Jurkat, Clone E6-1 (cell line): ENCODE measurements around the gene VPS11.
A peak's percentile ranks its signal among the peaks of the same experiment; 100 is the strongest.

ENCODE experiments used
- DNase-seq: peaks from one replicate; pipeline ENCODE4 v3.0.0-alpha.2; 2011; ENCODE audit warnings: low read depth, low spot score
- H3K4me3 ChIP-seq: 2 replicates; pipeline ENCODE4 v1.5.1; 2011; ENCODE audit warnings: mild to moderate bottlenecking, low read length, control low read depth, moderate library complexity

Gene VPS11

GRCh38 chr11:119114351-119114750 is 46.7 kb downstream of the VPS11 start:
- H3K4me3 ChIP-seq, result no peak overlapping the region
- no peak for DNase-seq

- peak; percentile 70 for DNase-seq
- H3K4me3 ChIP-seq, result peak overlapping the region; percentile 3; the same call in 1 of the 2 replicates
Observed at GRCh38 chr11:119115484-119116234, 48.0 kb downstream of the VPS11 start.

- H3K4me3 ChIP-seq, result no peak overlapping the region
- DNase-seq, result no peak
Observed at GRCh38 chr11:119116235-119116594, 48.6 kb downstream of the VPS11 start.

- no peak overlapping the region for H3K4me3 ChIP-seq
- DNase-seq, result no peak
Observed at GRCh38 chr11:119116601-119117000, 49.0 kb downstream of the VPS11 start.

GRCh38 chr11:119117004-119117706 is 49.5 kb downstream of the VPS11 start:
- DNase-seq, result no peak
- H3K4me3 ChIP-seq, result no peak overlapping the region

GRCh38 chr11:119118227-119118626 is 50.6 kb downstream of the VPS11 start:
- DNase-seq, result no peak
- H3K4me3 ChIP-seq, result no peak overlapping the region

- DNase-seq, result no peak
- H3K4me3 ChIP-seq, result no peak overlapping the region
Observed at GRCh38 chr11:119118946-119119345, 51.3 kb downstream of the VPS11 start.

- DNase-seq, result no peak
- H3K4me3 ChIP-seq, result peak overlapping the region; percentile 62
Observed at GRCh38 chr11:119120639-119121007, 53.0 kb downstream of the VPS11 start.

GRCh38 chr11:119121008-119121810 is 53.6 kb downstream of the VPS11 start, which contains the start of gene HINFP:
Gene HINFP, plus strand, starts transcription at chr11:119121580. Its CDS starts 5,365 bp downstream, at chr11:119126945.
- peak; percentile 99 for DNase-seq
- H3K4me3 ChIP-seq, result peak within 1 kb of the TSS; percentile 98

GRCh38 chr11:119121811-119122124 is 54.1 kb downstream of the VPS11 start:
- peak overlapping the region; percentile 98 for H3K4me3 ChIP-seq
- no peak for DNase-seq

GRCh38 chr11:119125821-119126220 is 58.2 kb downstream of the VPS11 start:
- DNase-seq, result no peak
- H3K4me3 ChIP-seq, result no peak overlapping the region

GRCh38 chr11:119126675-119127268 is 59.2 kb downstream of the VPS11 start:
- H3K4me3 ChIP-seq, result no peak overlapping the region
- no peak for DNase-seq

GRCh38 chr11:119130662-119131061 is 63.0 kb downstream of the VPS11 start:
- H3K4me3 ChIP-seq, result no peak overlapping the region
- no peak for DNase-seq
